ENCODE measurements around the gene SOHLH1.

The SOHLH1 gene

GRCh38 chr9:135701067-135701958, 2.0 kb upstream of the SOHLH1 start:
- TF ChIP-seq REST (IDR thresholded peaks at IDR 0.05; ENCODE audit: insufficient read depth in 1 of 2, low read depth in 2 of 2, low read length in 2 of 2) (no peak), SIN3A (IDR thresholded peaks at IDR 0.05; ENCODE audit: borderline replicate concordance, insufficient read depth, low read length) (no peak), TAF1 (IDR thresholded peaks at IDR 0.05; ENCODE audit: borderline replicate concordance, insufficient read depth, low read length) (no peak), POLR2AphosphoS5 (IDR thresholded peaks at IDR 0.05; ENCODE audit: low read depth, low read length) (no peak)

- TF ChIP-seq TAF1 (IDR thresholded peaks at IDR 0.05; ENCODE audit: borderline replicate concordance, insufficient read depth, low read length) (no peak), FOXP2 (optimal IDR thresholded peaks at IDR 0.05; ENCODE audit: borderline replicate concordance, extremely low read depth, extremely low read length, insufficient read depth) (no peak), REST (IDR thresholded peaks at IDR 0.05; ENCODE audit: insufficient read depth in 1 of 2, low read depth in 2 of 2, low read length in 2 of 2) (no peak), POLR2AphosphoS5 (IDR thresholded peaks at IDR 0.05; ENCODE audit: low read depth, low read length) (no peak), SIN3A (IDR thresholded peaks at IDR 0.05; ENCODE audit: borderline replicate concordance, insufficient read depth, low read length) (no peak)
These were observed 1.2 kb upstream of the SOHLH1 start for GRCh38 chr9:135700525-135700924.

GRCh38 chr9:135698767-135699166, 514 bp downstream of the SOHLH1 start:
- TF ChIP-seq FOXP2 (optimal IDR thresholded peaks at IDR 0.05; ENCODE audit: borderline replicate concordance, extremely low read depth, extremely low read length, insufficient read depth), result no peak
- no peak for TF ChIP-seq SIN3A (IDR thresholded peaks at IDR 0.05; ENCODE audit: borderline replicate concordance, insufficient read depth, low read length)
- no peak for TF ChIP-seq TAF1 (IDR thresholded peaks at IDR 0.05; ENCODE audit: borderline replicate concordance, insufficient read depth, low read length)
- TF ChIP-seq REST (IDR thresholded peaks at IDR 0.05; ENCODE audit: insufficient read depth in 1 of 2, low read depth in 2 of 2, low read length in 2 of 2), result no peak

GRCh38 chr9:135698236-135698635, 1.0 kb downstream of the SOHLH1 start:
- TF ChIP-seq POLR2AphosphoS5 (IDR thresholded peaks at IDR 0.05; ENCODE audit: low read depth, low read length), result no peak
- TF ChIP-seq REST (IDR thresholded peaks at IDR 0.05; ENCODE audit: insufficient read depth in 1 of 2, low read depth in 2 of 2, low read length in 2 of 2), result no peak
- TF ChIP-seq FOXP2 (optimal IDR thresholded peaks at IDR 0.05; ENCODE audit: borderline replicate concordance, extremely low read depth, extremely low read length, insufficient read depth), result no peak

All from PFSK-1 (cell line).